GM23338 (cell line): Measurements from ENCODE around the gene PRDM11. TPM values are rescaled to one million over a fixed set of nuclear protein-coding genes. Genes with fewer than 3 reads are reported as not detected.

ENCODE experiments used
- ATAC-seq: fragments of 200-7000 bp; cut with Tn5 transposase; 3 replicates; pipeline ENCODE4 v1.9.1; 2020
- DNase-seq: peaks from one replicate; pipeline ENCODE4 v3.0.0-alpha.2; 2015; ENCODE audit warnings: low spot score
- H2AFZ ChIP-seq: fragments of 200-600 bp; sonication (generic); 2 replicates; pipeline ENCODE4 v1.8.0; 2016; ENCODE audit warnings: antibody characterized with exemption, mild to moderate bottlenecking, moderate library complexity
- H3F3A ChIP-seq: fragments of 200-600 bp; sonication (generic); replicated peaks from 2 replicates; pipeline ENCODE4 v1.8.0; 2017; ENCODE audit warnings: antibody characterized with exemption, mixed run types, low read depth
- H3K27ac ChIP-seq: fragments of 200-600 bp; sonication (generic); 2 replicates; pipeline ENCODE4 v1.6.1; 2016; ENCODE audit warnings: low read depth
- H3K27me3 ChIP-seq: fragments of 200-600 bp; sonication (generic); 2 replicates; pipeline ENCODE4 v1.8.0; 2016; ENCODE audit warnings: mild to moderate bottlenecking, mixed run types, moderate library complexity; ENCODE audit not compliant: insufficient read depth
- H3K36me3 ChIP-seq: fragments of 200-600 bp; sonication (generic); 2 replicates; pipeline ENCODE4 v1.8.0; 2016; ENCODE audit warnings: mild to moderate bottlenecking; ENCODE audit not compliant: insufficient read depth
- H3K4me1 ChIP-seq: fragments of 200-600 bp; sonication (generic); 2 replicates; pipeline ENCODE4 v1.8.0; 2016; ENCODE audit warnings: mild to moderate bottlenecking, moderate library complexity; ENCODE audit not compliant: insufficient read depth
- H3K4me2 ChIP-seq: fragments of 200-600 bp; sonication (generic); 2 replicates; pipeline ENCODE4 v1.7.1; 2017; ENCODE audit warnings: mixed run types
- H3K4me3 ChIP-seq: fragments of 200-600 bp; sonication (generic); 2 replicates; pipeline ENCODE4 v1.6.1; 2016; ENCODE audit warnings: mixed run types
- H3K79me2 ChIP-seq: fragments of 200-600 bp; sonication (generic); replicated peaks from 2 replicates; pipeline ENCODE4 v1.8.0; 2017; ENCODE audit warnings: mild to moderate bottlenecking; ENCODE audit not compliant: insufficient read depth
- H3K9me2 ChIP-seq: fragments of 200-600 bp; sonication (generic); 2 replicates; pipeline ENCODE4 v1.8.0; 2017; ENCODE audit not compliant: insufficient read depth
- H4K20me1 ChIP-seq: fragments of 200-600 bp; sonication (generic); replicated peaks from 2 replicates; pipeline ENCODE4 v1.8.0; 2017; ENCODE audit warnings: mild to moderate bottlenecking; ENCODE audit not compliant: insufficient read depth
- H3K27ac Mint-ChIP-seq: 2 replicates; pipeline ENCODE4 v1.8.0; 2020; ENCODE audit warnings: inconsistent platforms, mild to moderate bottlenecking, moderate library complexity, mixed read lengths
- H3K27me3 Mint-ChIP-seq: 3 replicates; pipeline ENCODE4 v1.8.0; 2022; ENCODE audit warnings: low read depth, mild to moderate bottlenecking, moderate library complexity, mixed read lengths, inconsistent platforms; ENCODE audit not compliant: insufficient read depth, poor library complexity
- H3K36me3 Mint-ChIP-seq: 3 replicates; pipeline ENCODE4 v1.8.0; 2021; ENCODE audit warnings: low read depth, mild to moderate bottlenecking, inconsistent platforms, moderate library complexity, mixed read lengths
- H3K4me1 Mint-ChIP-seq: 3 replicates; pipeline ENCODE4 v1.8.0; 2020; ENCODE audit warnings: mild to moderate bottlenecking, inconsistent platforms, mixed read lengths
- H3K4me3 Mint-ChIP-seq: 3 replicates; pipeline ENCODE4 v1.8.0; 2021; ENCODE audit warnings: moderate library complexity, mild to moderate bottlenecking, inconsistent platforms, mixed read lengths
- H3K9me3 Mint-ChIP-seq: 3 replicates; pipeline ENCODE4 v1.8.0; 2020; ENCODE audit warnings: moderate library complexity, mild to moderate bottlenecking, inconsistent platforms, mixed read lengths
- CREB1 ChIP-seq: fragments of 250-450 bp; sonication (Bioruptor Pico); IDR thresholded peaks from 2 replicates; pipeline ENCODE4 v1.5.0; 2020; ENCODE audit warnings: low read depth, mild to moderate bottlenecking, moderate library complexity
- EZH2 ChIP-seq: fragments of 200-600 bp; sonication (generic); IDR thresholded peaks from one replicate; pipeline ENCODE4 v1.8.0; 2017; ENCODE audit warnings: antibody characterized with exemption, mild to moderate bottlenecking, low read depth; ENCODE audit not compliant: unreplicated experiment
- EZH2phosphoT487 ChIP-seq: fragments of 200-600 bp; sonication (generic); IDR thresholded peaks from one replicate; pipeline ENCODE4 v1.8.1; 2018; ENCODE audit warnings: antibody characterized with exemption; ENCODE audit not compliant: unreplicated experiment
- JUNB ChIP-seq: IDR thresholded peaks from one replicate; pipeline ENCODE4 v1.6.1; 2016; ENCODE audit warnings: antibody characterized with exemption; ENCODE audit not compliant: unreplicated experiment
- NANOG ChIP-seq: IDR thresholded peaks from 2 replicates; pipeline ENCODE4 v1.6.1; 2016; ENCODE audit warnings: antibody characterized with exemption, borderline replicate concordance
- POLR2AphosphoS5 ChIP-seq: IDR thresholded peaks from 2 replicates; pipeline ENCODE4 v1.6.1; 2016; ENCODE audit warnings: antibody characterized with exemption, low read depth
- ZNF114 ChIP-seq: fragments of 250-450 bp; sonication (Bioruptor Pico); IDR thresholded peaks from 2 replicates; pipeline ENCODE4 v1.5.0; 2020; ENCODE audit warnings: mild to moderate bottlenecking, moderate library complexity
- ZNF331 ChIP-seq: fragments of 250-450 bp; sonication (Bioruptor Pico); IDR thresholded peaks from 2 replicates; pipeline ENCODE4 v1.5.0; 2020; ENCODE audit warnings: low read depth, mild to moderate bottlenecking, moderate library complexity
- polyA plus RNA-seq: library from polyadenylated mRNA; unstranded; fragments of >200 nt; fragmentation: Nextera tagmentation; extraction: Ambion mirVana; gene quantifications from 2 replicates; pipeline ENCODE4 v1.2.1, GENCODE V29; 2016
- total RNA-seq: library from RNA; depleted of rRNA; stranded (reverse); fragments of >200 nt; shearing (Covaris generic); gene quantifications from 2 replicates; pipeline ENCODE4 v1.2.3, GENCODE V29; 2014
- TF ChIP-seq, protein P1 (sequence below), 2 experiments: fragments of 200-600 bp in 1 of 2; sonication (generic) in 1 of 2; conservative IDR thresholded peaks; 2 replicates each; pipeline versions ENCODE4 v1.5.1 to v1.6.1; 2016 to 2017; ENCODE audit warnings: antibody characterized with exemption in 2 of 2, low read depth in 2 of 2, mild to moderate bottlenecking in 2 of 2, moderate library complexity in 1 of 2
- TF ChIP-seq, protein P2 (sequence below): IDR thresholded peaks from 2 replicates; pipeline ENCODE4 v1.6.1; 2016; ENCODE audit warnings: antibody characterized with exemption
- TF ChIP-seq, protein P3 (sequence below): IDR thresholded peaks from one replicate; pipeline ENCODE4 v1.6.1; 2018; ENCODE audit warnings: antibody characterized with exemption; ENCODE audit not compliant: unreplicated experiment

Gene PRDM11
- total and polyA plus RNA-seq, 2 experiments from 2014 or later, result 0.97 to 10.4 TPM

DNA sequence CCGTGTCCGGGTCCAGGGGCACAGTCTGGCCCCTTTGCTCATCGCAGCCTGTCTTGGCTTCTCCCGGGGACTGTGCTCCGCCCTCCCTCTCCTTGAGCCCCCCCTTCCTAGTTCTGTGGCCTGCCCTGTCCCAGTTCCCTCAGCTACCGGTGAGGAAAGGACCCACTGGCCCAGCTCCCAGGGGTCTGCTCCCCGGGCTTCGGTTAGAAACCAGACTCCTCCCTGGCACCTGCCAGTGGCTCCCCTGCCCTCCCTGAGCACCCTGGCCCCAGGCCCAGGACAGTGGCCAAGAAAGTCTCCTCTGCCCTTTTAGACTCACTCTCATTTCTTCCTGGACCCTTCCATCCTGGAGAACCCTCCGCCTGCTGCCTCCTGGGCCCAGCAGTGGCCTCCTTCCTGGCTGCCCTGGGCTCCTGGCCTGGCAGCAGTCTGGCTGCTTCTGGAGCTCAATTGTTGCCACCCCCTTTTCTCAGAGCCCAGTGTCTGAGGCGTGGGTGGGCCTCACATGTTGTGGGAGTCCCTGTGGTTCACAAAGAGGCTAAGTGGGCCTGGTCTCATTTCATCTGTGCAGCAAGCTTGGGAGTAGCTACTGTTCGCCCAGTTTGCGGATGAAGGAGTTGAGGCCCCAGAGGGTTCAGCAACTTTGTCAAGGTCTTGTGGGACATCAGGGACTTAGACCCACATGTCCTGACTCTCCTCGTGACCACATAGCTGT lies 12.6 kb downstream of the PRDM11 start (continued):
- TF ChIP-seq EZH2 (no peak), CREB1 (CRISPR knock-in tag) (no peak), JUNB (no peak), EZH2phosphoT487 (no peak)
- TF ChIP-seq, protein P1, sequence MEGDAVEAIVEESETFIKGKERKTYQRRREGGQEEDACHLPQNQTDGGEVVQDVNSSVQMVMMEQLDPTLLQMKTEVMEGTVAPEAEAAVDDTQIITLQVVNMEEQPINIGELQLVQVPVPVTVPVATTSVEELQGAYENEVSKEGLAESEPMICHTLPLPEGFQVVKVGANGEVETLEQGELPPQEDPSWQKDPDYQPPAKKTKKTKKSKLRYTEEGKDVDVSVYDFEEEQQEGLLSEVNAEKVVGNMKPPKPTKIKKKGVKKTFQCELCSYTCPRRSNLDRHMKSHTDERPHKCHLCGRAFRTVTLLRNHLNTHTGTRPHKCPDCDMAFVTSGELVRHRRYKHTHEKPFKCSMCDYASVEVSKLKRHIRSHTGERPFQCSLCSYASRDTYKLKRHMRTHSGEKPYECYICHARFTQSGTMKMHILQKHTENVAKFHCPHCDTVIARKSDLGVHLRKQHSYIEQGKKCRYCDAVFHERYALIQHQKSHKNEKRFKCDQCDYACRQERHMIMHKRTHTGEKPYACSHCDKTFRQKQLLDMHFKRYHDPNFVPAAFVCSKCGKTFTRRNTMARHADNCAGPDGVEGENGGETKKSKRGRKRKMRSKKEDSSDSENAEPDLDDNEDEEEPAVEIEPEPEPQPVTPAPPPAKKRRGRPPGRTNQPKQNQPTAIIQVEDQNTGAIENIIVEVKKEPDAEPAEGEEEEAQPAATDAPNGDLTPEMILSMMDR (conservative IDR thresholded peaks at IDR 0.05; ENCODE audit: low read depth in 2 of 2), result no peak

DNA sequence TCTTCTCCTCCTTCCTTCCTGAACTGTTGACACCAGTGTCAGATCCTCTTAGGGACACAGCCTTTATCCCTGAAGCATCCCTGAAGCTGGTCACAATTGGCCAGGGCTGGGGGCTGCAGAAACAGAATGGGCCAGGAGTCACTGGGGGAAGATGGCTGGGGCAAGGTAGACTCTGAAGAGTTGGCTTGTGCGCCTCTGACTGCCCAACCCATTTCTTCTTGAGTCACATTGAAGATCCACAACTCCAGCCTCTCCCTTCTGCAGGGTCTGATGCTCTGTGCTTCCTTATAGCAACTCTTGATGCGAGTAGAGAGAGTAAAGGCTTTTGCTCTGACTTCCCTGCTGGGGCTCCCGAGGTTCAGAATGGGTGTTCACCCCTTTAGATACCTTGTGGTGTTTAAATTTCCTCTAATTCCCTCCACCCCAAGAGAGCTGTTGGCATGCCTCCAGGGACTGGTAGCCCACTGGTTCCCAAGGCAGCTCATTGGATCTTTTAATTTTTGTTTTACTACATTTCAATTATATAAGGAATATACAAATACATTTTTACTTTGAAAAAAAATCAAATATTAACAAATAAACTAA lies 13.4 kb downstream of the PRDM11 start:
- DNase-seq (no peak), ATAC-seq (no peak)
- no peak overlapping the region for H2AFZ ChIP-seq
- H3K27me3 ChIP-seq, result no peaks in the 10 kb centered on the region
- H3K36me3 ChIP-seq, result no peaks in the 10 kb centered on the region
- no peaks in the 10 kb centered on the region for H3K9me2 ChIP-seq
- Mint-ChIP-seq H3K4me3 (no peak overlapping the region), H3K9me3 (no peaks in the 10 kb centered on the region), H3K27me3 (peaks cover 9% of the 10 kb centered on the region), H3K27ac (peak overlapping the region; percentile 23; the same call in 1 of the 2 replicates), H3K36me3 (no peaks in the 10 kb centered on the region), H3K4me1 (peaks cover 6% of the 10 kb centered on the region; the same call in 2 of the 3 replicates)
- no peaks in the 10 kb centered on the region; the same call in none of the 2 replicates for H4K20me1 ChIP-seq
- H3K27ac ChIP-seq, result no peak overlapping the region
- H3F3A ChIP-seq, result no peaks in the 10 kb centered on the region
- no peaks in the 10 kb centered on the region for H3K4me1 ChIP-seq
- peaks cover 10% of the 10 kb centered on the region for H3K79me2 ChIP-seq
- H3K4me3 ChIP-seq, result no peak overlapping the region
- H3K4me2 ChIP-seq, result no peak overlapping the region
- no peak for TF ChIP-seq JUNB
- TF ChIP-seq, protein P1 (conservative IDR thresholded peaks at IDR 0.05; ENCODE audit: low read depth in 2 of 2), result no peak
- TF ChIP-seq POLR2AphosphoS5, result no peak
- no peak for TF ChIP-seq EZH2phosphoT487
- no peak for TF ChIP-seq ZNF331 (CRISPR knock-in tag)
- TF ChIP-seq, protein P2, sequence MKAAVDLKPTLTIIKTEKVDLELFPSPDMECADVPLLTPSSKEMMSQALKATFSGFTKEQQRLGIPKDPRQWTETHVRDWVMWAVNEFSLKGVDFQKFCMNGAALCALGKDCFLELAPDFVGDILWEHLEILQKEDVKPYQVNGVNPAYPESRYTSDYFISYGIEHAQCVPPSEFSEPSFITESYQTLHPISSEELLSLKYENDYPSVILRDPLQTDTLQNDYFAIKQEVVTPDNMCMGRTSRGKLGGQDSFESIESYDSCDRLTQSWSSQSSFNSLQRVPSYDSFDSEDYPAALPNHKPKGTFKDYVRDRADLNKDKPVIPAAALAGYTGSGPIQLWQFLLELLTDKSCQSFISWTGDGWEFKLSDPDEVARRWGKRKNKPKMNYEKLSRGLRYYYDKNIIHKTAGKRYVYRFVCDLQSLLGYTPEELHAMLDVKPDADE, result no peak
- TF ChIP-seq EZH2, result no peak
- no peak for TF ChIP-seq ZNF114
- TF ChIP-seq, protein P3, sequence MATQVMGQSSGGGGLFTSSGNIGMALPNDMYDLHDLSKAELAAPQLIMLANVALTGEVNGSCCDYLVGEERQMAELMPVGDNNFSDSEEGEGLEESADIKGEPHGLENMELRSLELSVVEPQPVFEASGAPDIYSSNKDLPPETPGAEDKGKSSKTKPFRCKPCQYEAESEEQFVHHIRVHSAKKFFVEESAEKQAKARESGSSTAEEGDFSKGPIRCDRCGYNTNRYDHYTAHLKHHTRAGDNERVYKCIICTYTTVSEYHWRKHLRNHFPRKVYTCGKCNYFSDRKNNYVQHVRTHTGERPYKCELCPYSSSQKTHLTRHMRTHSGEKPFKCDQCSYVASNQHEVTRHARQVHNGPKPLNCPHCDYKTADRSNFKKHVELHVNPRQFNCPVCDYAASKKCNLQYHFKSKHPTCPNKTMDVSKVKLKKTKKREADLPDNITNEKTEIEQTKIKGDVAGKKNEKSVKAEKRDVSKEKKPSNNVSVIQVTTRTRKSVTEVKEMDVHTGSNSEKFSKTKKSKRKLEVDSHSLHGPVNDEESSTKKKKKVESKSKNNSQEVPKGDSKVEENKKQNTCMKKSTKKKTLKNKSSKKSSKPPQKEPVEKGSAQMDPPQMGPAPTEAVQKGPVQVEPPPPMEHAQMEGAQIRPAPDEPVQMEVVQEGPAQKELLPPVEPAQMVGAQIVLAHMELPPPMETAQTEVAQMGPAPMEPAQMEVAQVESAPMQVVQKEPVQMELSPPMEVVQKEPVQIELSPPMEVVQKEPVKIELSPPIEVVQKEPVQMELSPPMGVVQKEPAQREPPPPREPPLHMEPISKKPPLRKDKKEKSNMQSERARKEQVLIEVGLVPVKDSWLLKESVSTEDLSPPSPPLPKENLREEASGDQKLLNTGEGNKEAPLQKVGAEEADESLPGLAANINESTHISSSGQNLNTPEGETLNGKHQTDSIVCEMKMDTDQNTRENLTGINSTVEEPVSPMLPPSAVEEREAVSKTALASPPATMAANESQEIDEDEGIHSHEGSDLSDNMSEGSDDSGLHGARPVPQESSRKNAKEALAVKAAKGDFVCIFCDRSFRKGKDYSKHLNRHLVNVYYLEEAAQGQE, result no peak
- TF ChIP-seq NANOG, result no peak
- no peak for TF ChIP-seq CREB1 (CRISPR knock-in tag)
